Tibial nerve (tissue), 4 donors: ENCODE results near the gene BMP3. TPM values are rescaled to one million over a fixed set of nuclear protein-coding genes. Genes with fewer than 3 reads are reported as not detected.

Experiments
- DNase-seq, 2 donors: peaks; one replicate each; pipeline ENCODE4 v3.0.0-alpha.2; 2019; ENCODE audit warnings: low spot score in 2 of 2
- H3K27ac ChIP-seq, 4 donors: fragments of 200-600 bp; sonication (generic) in 3 of 4; one replicate each; pipeline ENCODE4 v1.5.1; 2017 to 2019; ENCODE audit warnings: mild to moderate bottlenecking in 1 of 4
- H3K27me3 ChIP-seq, 2 donors: fragments of 200-600 bp; sonication (generic) in 1 of 2; one replicate each; pipeline versions ENCODE4 v1.5.1 to v1.6.0; 2017 to 2019
- H3K36me3 ChIP-seq, 3 donors: fragments of 200-600 bp; sonication (generic); one replicate each; pipeline ENCODE4 v1.5.1; 2018 to 2019
- H3K4me1 ChIP-seq, 4 donors: fragments of 200-600 bp; sonication (generic) in 3 of 4; one replicate each; pipeline ENCODE4 v1.5.1; 2017 to 2019
- H3K4me3 ChIP-seq, 4 donors: fragments of 200-600 bp; sonication (generic) in 3 of 4; one replicate each; pipeline ENCODE4 v1.5.1; 2017 to 2019; ENCODE audit warnings: mild to moderate bottlenecking in 1 of 4, moderate library complexity in 1 of 4
- H3K9me3 ChIP-seq, 4 donors: fragments of 200-600 bp; sonication (generic) in 3 of 4; one replicate each; pipeline ENCODE4 v1.5.1; 2017 to 2019
- EP300 ChIP-seq, 2 donors: sonication (generic); formaldehyde crosslinking; IDR thresholded peaks; one replicate each; pipeline ENCODE4 v1.6.1; 2017; ENCODE audit warnings: antibody characterized with exemption in 2 of 2, mild to moderate bottlenecking in 1 of 2
- POLR2A ChIP-seq, 2 donors: fragments of 450-650 bp; IDR thresholded peaks; one replicate each; pipeline ENCODE4 v1.6.1; 2017; ENCODE audit warnings: antibody characterized with exemption in 2 of 2, mild to moderate bottlenecking in 2 of 2, moderate library complexity in 2 of 2
- WGBS, 2 donors: methylation state at CpG; one replicate each; pipeline ENCODE4 v1.1.5; 2018; 5-methylcytosine and 5-hydroxymethylcytosine counted together
- total RNA-seq, 4 donors: library from RNA; depleted of rRNA; stranded (reverse); fragments of >200 nt; gene quantifications; one replicate each; pipeline ENCODE4 v1.1.0, GENCODE V29; 2016
- TF ChIP-seq, protein P1 (sequence below), 5 experiments: fragments of 200-600 bp in 3 of 5; fragments of 450-650 bp in 2 of 5; sonication (generic) in 3 of 5; IDR thresholded peaks; one replicate each; pipeline ENCODE4 v1.5.1; 2016 to 2019; ENCODE audit warnings: antibody characterized with exemption in 5 of 5, mild to moderate bottlenecking in 3 of 5, moderate library complexity in 2 of 5

BMP3 gene
- total RNA-seq, 4 donors from 2014 or later: 17.4 to 55.3 (median 46.9) TPM

DNA sequence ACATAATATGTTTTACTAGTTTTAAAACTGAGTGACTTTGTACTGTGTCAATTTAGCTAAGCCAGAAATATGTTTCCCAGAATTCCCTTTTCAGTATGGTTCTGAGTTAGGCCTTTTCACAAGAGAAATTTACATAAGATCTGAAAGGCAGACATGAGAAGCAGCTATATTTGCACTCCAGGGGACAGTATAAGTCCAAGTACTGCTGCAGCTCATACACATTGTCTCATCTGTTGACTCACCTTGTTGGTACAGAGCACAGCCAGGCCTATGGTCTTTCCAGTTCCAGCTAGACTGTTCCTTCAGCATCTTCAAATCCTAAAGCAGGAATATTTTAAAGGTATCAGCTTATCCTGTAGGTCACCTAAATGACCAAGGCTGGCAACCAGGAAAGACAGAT, 53.5 kb downstream of the BMP3 start:
- Histone ChIP-seq H3K27ac (no peak overlapping the region), H3K4me3 (no peak overlapping the region), H3K4me1 (no peaks in the 10 kb centered on the region), H3K9me3 (no peaks in the 10 kb centered on the region), H3K36me3 (no peaks in the 10 kb centered on the region), H3K27me3 (no peaks in the 10 kb centered on the region)
- no peak for TF ChIP-seq EP300 (IDR thresholded peaks at IDR 0.05)
- TF ChIP-seq POLR2A (IDR thresholded peaks at IDR 0.05): no peak
- TF ChIP-seq, protein P1, sequence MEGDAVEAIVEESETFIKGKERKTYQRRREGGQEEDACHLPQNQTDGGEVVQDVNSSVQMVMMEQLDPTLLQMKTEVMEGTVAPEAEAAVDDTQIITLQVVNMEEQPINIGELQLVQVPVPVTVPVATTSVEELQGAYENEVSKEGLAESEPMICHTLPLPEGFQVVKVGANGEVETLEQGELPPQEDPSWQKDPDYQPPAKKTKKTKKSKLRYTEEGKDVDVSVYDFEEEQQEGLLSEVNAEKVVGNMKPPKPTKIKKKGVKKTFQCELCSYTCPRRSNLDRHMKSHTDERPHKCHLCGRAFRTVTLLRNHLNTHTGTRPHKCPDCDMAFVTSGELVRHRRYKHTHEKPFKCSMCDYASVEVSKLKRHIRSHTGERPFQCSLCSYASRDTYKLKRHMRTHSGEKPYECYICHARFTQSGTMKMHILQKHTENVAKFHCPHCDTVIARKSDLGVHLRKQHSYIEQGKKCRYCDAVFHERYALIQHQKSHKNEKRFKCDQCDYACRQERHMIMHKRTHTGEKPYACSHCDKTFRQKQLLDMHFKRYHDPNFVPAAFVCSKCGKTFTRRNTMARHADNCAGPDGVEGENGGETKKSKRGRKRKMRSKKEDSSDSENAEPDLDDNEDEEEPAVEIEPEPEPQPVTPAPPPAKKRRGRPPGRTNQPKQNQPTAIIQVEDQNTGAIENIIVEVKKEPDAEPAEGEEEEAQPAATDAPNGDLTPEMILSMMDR (IDR thresholded peaks at IDR 0.05): no peak
- no peak for DNase-seq

DNA sequence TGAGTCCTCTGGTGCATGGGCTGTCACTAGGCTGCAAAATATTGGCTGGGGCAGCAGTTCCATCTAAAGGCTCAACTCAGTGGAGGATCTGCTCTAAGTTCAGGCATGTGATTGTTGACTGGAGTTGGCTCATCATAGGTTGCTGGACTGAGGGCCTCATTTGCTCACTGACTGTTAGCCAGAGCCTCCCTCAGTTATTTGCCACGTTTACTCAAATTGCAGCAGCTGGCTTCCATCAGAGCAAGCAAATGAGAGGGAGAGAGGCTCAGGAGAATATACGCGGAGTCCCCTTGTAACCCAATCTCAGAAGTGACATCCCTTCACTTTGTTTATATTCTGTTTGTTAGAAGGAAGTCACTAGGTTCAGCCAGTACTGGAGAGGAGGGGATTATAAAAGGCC, 54.1 kb downstream of the BMP3 start:
- Histone ChIP-seq H3K4me3 (no peak overlapping the region), H3K27me3 (no peaks in the 10 kb centered on the region), H3K9me3 (no peaks in the 10 kb centered on the region), H3K4me1 (no peaks in the 10 kb centered on the region), H3K36me3 (no peaks in the 10 kb centered on the region), H3K27ac (no peak overlapping the region)
- no peak for DNase-seq
- TF ChIP-seq, protein P1 (IDR thresholded peaks at IDR 0.05): no peak
- TF ChIP-seq EP300 (IDR thresholded peaks at IDR 0.05) (no peak), POLR2A (IDR thresholded peaks at IDR 0.05) (no peak)
- 44 to 58% methylated on average over 3 of the region's 3 CpGs for WGBS, 2 donors

DNA sequence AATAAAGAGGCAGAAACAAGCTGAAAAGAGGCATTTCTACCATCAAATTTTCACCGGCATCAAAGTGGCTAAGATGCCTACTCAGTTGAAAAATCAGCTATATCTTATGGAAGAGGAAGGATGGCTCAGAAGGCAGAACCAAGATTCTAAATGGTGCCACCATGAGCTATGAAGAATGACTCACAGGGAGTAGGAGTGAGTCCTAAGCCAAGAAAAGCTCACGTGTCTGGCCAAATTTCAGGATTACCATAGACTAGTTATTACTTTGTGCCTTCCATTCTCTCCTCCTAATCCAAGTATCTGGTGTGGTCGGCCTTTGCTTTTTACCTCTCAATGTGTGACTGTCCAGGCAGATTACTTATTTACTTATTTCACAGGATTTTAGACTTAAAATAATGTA, 54.8 kb downstream of the BMP3 start:
- TF ChIP-seq, protein P1 (IDR thresholded peaks at IDR 0.05): no peak
- Histone ChIP-seq H3K27ac (no peak overlapping the region), H3K9me3 (no peaks in the 10 kb centered on the region), H3K4me3 (no peak overlapping the region), H3K4me1 (no peaks in the 10 kb centered on the region), H3K36me3 (no peaks in the 10 kb centered on the region), H3K27me3 (no peaks in the 10 kb centered on the region)
- no peak for DNase-seq
- 74 to 86% methylated on average over 3 of the region's 3 CpGs for WGBS, 2 donors

DNA sequence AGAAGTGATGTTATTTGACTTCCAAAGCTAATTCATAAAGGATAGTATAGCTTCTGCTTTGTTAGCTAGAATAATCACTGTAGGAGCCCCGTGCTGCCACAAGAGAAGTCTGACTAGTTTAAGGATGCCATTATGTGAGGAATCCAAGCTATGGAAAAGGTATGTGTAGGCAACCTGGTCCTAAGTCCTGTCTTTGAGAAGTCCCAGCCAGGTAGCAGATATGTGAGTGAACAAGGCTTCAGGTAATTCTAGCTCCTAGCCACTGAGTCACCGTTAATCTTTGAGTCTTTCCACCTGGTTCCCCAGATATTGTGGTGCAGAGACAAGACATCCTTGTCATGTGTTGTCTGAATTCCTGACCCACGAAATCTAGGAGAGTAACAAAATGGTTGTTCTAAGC, 55.5 kb downstream of the BMP3 start:
- DNase-seq: no peak
- Histone ChIP-seq H3K36me3 (no peaks in the 10 kb centered on the region), H3K4me3 (no peak overlapping the region), H3K27me3 (no peaks in the 10 kb centered on the region), H3K27ac (no peak overlapping the region), H3K9me3 (no peaks in the 10 kb centered on the region), H3K4me1 (no peaks in the 10 kb centered on the region)
- WGBS, 2 donors: 80 to 86% methylated on average over 3 of the region's 3 CpGs
- TF ChIP-seq, protein P1 (IDR thresholded peaks at IDR 0.05): no peak
- no peak for TF ChIP-seq EP300 (IDR thresholded peaks at IDR 0.05)
- TF ChIP-seq POLR2A (IDR thresholded peaks at IDR 0.05): no peak

DNA sequence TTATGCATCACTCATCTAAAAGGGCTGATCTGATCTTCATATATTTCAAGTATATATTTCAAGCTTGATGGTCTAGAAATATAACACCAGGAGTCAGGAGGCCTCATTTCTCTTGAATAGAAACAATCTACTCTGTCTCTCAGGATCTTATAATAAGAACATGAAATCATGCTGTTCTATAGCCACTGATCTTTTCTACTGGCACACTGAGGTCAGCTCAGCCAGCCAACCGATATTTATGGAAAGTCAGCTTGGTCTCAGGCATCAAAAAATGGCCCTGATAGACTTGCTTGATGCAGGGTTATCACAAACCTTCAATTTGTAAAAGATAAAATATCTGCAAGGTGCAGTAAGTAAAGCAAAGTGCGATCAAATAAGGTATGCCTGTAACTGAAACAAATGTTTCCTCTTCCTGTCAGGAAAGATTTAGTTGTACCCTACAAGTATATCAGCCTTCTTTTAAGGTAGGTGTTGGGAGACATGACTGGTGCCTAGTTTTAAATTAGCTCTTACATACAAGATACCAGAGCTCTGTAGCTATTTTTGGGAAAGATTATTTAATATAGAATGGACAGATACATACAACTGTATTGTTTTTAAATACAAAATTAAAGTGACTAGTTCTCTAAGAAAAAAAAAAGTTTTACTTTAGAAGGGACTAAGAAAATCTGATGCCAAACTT, 63.4 kb downstream of the BMP3 start:
- Histone ChIP-seq H3K27ac (no peak overlapping the region), H3K27me3 (no peaks in the 10 kb centered on the region), H3K36me3 (no peaks in the 10 kb centered on the region), H3K4me3 (no peak overlapping the region), H3K9me3 (peaks cover 0 to 2% (median 0%) of the 10 kb centered on the region in 4 donors), H3K4me1 (no peaks in the 10 kb centered on the region)
- DNase-seq: no peak
- no peak for TF ChIP-seq EP300 (IDR thresholded peaks at IDR 0.05)
- TF ChIP-seq POLR2A (IDR thresholded peaks at IDR 0.05): no peak
- TF ChIP-seq, protein P1 (IDR thresholded peaks at IDR 0.05): no peak
- 91% methylated on average over 2 of the region's 2 CpGs for WGBS, 2 donors
